IPS-NIHi7 (cell line): Measurements from ENCODE around the gene BSN.

ENCODE experiments used
- DNase-seq: peaks from one replicate; pipeline ENCODE4 v3.0.0; 2012; ENCODE audit warnings: mixed read lengths; ENCODE audit errors: extremely low spot score

BSN gene, protein sequence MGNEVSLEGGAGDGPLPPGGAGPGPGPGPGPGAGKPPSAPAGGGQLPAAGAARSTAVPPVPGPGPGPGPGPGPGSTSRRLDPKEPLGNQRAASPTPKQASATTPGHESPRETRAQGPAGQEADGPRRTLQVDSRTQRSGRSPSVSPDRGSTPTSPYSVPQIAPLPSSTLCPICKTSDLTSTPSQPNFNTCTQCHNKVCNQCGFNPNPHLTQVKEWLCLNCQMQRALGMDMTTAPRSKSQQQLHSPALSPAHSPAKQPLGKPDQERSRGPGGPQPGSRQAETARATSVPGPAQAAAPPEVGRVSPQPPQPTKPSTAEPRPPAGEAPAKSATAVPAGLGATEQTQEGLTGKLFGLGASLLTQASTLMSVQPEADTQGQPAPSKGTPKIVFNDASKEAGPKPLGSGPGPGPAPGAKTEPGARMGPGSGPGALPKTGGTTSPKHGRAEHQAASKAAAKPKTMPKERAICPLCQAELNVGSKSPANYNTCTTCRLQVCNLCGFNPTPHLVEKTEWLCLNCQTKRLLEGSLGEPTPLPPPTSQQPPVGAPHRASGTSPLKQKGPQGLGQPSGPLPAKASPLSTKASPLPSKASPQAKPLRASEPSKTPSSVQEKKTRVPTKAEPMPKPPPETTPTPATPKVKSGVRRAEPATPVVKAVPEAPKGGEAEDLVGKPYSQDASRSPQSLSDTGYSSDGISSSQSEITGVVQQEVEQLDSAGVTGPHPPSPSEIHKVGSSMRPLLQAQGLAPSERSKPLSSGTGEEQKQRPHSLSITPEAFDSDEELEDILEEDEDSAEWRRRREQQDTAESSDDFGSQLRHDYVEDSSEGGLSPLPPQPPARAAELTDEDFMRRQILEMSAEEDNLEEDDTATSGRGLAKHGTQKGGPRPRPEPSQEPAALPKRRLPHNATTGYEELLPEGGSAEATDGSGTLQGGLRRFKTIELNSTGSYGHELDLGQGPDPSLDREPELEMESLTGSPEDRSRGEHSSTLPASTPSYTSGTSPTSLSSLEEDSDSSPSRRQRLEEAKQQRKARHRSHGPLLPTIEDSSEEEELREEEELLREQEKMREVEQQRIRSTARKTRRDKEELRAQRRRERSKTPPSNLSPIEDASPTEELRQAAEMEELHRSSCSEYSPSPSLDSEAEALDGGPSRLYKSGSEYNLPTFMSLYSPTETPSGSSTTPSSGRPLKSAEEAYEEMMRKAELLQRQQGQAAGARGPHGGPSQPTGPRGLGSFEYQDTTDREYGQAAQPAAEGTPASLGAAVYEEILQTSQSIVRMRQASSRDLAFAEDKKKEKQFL (N-terminal part only)

DNA sequence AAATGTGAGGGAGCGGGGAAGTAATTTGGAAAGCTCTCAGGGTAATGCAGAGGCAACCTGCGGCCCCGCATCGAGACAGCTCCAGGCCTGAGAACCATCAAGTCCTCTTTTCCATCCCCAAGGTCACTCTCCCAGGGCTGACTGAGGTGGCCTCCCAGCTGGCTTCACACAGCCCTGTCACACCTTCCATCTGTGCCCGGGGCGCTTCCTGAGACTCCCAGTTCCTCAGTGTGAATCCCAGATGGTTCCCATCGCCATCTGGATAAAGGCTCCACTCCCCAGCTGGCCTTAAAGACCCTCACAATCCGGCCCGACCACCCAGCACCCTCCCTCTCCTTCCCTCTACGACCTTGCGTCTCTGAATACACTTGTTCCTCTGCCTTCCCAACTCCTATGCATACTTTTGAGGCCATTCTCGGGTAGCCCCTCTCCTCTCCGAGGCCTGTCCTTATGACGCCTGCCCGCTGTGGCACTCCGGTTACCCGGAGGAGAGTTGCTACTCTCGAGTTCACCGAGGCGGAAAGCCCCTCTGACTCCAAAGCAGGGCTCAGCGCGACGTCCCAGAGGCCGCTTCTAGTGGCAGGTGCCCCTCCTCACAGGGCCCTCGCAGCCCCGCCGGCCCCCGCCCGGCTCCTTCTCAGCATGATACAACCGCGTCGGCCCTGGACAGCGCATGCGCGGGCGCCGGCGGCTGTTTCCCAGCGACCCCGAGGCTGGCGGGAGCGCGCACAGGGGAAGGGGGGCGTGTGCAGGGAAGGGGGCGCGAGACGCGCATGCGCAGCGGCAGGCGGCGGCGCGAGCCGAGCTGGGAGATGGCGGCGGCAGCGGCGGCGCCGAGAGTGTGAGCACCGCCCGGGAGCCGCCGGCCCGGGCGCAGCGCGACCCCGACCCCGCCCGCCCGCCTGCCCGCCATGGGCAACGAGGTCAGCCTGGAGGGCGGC lies at the start of gene BSN:
BSN (plus strand) TSS at position 786 of the 941 bp plus-strand sequence; CDS start at position 912, 126 bp downstream.
- peak; percentile 100 for DNase-seq

DNA sequence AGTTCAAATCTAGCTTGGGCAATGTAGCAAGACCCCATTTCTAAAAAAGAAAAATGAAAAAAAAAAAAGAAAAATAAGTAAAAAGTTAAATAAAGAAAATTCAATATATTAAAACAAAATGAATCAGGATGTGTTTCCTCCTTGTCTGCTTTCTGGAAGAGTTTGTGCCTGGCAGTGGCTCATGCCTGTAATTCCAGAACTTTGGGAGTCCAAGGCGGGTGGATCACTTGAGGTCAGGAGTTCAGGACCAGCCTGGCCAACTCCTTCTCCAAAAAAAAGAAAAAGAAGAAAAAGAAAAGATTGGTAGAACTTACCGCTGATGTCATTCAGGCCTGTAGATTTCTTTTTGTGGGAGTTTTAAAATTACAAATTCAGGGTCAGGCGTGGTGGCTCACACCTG lies 47.4 kb upstream of the BSN start:
- DNase-seq, result no peak

DNA sequence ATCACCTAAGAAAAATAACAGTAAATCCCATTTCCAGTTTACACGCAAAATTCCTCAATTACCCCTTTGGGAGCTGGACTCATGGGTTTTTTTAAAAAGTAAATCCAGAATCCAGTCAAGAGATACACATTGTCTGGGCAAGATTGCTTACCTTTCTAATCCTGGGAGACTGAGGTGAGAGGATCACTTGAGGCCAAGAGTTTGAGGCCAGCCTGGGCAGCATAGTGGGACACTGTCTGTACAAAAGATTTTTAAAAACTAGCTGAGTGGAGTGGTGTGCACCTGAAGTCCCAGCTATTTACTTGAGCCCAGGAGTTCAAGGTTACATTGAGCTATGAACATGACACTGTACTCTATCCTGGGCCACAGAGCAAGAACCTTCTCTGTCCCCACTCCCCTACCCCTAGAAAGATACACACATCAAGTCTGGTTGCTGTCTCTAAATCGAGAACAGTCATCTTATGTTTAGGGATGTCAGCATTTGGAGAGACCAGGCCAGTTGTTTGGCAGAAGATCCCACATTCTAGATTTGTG lies 45.2 kb upstream of the BSN start:
- DNase-seq, result no peak

DNA sequence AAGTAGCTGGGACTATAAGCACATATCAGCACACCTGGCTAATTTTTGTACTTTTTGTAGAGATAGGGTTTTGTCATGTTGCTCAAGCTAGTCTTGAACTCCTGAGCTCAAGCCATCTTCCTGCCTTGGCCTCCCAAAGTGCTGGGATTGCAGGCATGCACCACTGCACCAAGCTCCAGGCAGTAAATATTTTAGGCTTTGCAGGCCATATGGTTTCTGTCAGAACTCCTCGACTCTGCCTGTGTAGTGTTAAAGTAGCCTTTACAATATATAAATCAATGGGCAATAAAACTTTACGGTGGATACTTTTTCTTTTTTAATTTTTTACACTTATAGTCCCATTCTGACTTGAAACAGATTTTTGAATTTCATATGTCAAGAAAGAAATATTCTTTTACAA lies 42.6 kb upstream of the BSN start:
- no peak for DNase-seq

DNA sequence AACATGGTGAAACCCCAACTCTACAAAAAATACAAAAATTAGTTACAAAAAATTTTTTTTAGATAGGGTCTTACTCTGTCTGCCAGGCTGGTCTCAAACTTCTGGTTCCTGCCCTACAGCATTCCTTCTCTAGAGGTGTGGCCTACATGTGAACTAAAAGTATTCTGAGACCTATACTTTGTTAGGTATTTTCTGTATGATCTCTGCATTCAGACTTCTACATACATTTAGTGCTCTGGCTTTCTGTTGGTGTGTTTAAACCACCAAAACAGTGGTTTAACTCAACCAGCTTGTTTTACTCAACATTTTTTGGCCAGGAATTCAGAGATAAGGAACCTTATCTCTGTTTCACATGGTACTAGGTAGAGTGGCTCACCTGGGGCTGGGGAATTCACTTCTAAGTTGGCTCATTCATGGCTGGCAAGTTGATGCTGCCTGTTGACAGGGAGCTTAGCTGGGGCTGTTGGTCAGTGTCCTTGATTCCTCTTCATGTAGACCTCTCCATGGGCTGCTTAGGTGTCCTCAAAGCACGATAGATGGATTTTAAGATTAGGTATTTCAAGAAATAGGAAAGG lies 41.4 kb upstream of the BSN start:
- no peak for DNase-seq

DNA sequence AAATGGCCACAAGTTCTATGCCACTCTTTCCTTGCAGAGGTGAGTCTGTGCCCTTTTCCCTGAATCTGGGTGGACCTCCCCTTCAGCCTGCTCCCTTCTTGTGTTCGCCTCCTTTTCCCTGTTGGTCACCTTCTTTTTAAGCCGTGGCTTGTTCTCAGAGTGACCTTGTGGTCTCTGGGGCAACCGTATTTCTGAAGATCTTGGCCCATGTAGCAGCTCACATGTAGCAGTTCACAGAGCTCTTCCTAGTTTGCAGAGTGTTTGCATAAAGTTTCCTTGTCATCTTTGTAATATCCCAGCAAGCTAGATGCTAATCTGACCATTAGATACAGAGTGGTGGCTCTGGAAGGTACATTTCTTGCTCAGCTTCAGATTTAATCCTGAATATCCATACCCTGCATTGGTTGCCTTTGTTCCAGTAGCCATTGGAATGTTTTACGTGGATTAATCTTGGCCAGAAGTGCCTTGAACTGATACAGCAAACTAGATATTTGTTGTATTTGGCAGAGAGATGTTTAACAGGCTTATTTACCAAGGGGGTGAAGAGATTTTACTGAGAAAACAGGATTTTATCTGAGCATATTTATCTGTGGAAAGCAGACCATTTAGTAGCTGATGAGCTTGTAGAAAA lies 40.7 kb upstream of the BSN start:
- no peak for DNase-seq

DNA sequence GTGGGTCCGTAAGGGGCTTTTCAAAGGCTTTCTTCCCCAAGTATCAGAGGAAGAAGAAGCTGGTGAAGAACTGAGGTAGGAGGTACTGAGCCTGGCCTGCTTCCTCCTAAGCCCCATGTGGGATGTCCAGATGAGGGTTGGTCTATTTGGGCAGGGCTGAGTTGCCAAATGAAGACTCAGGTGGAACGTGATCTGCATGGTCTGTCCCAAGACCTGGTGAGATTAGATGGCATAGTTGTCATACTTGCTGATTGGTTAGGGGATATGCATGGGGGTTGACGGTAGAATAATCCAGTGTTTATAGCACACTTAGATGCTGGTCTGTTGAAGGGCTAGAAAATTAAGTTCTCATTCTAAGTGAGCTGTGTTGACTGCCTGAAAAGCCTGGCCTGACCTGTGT lies 36.3 kb upstream of the BSN start:
- DNase-seq, result no peak

DNA sequence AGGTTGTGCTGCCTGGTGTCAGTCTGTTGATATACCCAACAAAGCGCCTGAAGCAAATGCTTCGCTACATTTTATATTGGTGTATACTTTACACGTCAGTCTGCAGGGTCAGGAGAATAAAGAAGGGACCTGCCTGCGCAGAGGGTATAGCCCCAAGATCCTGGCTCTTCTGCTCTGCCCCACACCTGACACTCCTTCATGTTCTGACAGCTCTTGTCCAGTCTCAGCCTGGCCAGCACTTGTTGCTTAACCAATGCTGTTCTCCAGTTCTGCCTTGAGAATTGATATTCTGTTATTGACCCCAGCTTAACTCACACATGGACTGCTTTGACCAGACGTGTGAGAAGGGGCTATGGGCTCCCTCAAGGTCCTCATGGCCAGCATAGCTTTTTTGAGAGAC lies 35.8 kb upstream of the BSN start:
- no peak for DNase-seq

DNA sequence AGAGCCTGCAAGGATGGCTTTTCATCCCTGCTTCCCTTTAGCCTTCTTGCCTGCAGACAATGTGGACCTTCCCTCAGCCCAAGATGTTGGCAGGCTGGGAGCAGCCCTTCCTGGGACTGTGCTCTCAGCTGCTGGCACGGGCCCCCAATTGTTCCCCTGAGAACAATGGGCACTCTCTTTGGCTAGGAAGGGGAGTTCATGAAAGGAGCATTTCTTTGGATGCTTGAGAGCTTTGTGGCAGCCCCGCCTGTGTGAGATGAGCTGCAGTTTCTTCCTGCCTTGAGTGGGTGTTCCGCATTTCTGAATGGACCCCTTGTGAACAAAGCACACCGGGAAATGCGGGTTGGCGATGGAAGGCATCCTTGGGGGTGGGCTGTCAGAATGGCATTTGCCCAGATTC lies 35.0 kb upstream of the BSN start:
- no peak for DNase-seq

DNA sequence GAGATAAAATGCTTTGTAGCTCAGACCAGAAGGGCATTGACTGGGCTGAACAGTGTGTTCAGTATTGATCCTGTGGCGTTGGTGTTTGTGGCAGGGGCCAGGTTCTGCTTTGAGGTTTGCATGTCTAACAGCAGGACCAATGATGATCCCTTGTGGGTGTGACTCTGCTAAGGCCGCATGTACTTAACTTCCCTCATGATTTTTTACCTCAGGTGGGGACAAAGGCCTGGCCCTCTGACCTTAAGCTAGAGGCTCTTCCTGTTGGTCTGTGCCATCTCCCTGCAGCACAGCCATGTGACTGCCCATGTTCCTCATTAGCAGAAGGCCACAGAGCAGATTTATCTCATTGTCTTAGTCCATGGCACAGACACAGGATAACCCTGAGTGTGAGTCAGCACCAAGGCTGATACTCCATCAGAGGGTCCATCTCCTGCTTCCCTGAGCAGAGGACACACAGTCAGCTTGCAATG lies 34.3 kb upstream of the BSN start:
- no peak for DNase-seq

DNA sequence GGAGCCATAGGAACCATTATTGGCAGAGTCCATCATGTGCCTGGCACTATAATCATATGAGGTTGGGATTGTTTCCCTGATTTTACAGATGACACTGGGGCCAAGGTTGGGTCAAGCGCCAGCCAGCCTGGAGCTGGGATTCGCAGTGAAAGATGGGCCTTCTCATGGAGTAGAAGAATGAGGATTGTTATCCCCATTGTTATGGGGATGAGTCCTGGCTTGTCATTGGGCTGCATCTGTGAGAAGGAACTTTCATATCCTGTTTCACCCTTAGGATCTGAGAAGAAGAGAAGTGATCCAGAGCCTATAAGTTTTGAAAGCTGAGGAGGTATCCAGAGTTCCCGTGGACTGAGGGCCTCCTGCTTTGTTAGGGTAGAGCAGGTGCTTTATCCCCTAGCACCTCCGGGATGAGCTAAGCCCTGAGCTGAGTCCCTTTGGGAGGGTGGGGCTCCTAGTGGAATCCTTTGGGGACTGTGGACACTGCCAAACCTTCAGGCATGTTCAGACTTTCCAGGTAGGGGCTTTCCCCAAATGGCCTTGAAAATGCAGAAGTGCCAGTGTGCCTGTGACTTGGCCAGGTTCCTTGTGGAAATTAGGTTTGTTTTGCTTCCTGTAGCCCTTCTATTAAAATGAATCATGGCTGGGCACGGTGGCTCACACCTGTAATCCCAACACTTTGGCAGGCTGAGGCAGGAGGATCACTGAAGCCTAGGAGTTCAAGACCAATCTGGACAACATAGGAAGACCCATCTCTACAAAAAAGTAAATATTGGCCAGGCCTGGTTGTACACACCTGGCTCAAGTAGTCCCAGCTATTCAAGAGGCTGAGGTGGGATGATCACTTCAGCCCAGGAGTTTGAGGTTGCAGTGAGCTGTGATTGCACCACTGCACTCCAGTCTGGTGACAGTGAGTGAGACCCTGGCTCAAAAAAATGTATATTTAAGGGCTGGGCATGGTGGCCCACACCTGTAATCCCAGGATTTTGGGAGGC lies 30.2 kb upstream of the BSN start:
- DNase-seq, result no peak

DNA sequence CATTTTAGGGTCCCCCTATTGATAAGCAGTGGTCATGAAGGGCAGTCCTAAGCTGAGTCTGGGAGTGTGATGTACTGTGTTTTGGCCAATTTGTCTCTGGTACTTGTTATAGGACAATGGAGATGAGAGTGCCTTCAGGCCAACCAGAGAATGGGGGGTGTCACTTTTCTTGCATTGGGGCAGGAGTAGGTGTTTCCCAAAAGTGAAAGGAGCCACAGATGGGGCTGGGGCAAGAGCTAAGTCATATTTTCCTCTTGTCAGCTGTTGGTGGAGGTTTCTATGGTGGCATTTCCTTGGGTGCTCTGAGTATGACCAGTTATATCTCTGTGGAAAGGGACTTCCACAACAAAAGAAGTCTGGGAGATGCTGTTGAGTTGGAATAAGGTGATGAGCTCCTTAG lies 24.7 kb upstream of the BSN start:
- DNase-seq, result no peak

DNA sequence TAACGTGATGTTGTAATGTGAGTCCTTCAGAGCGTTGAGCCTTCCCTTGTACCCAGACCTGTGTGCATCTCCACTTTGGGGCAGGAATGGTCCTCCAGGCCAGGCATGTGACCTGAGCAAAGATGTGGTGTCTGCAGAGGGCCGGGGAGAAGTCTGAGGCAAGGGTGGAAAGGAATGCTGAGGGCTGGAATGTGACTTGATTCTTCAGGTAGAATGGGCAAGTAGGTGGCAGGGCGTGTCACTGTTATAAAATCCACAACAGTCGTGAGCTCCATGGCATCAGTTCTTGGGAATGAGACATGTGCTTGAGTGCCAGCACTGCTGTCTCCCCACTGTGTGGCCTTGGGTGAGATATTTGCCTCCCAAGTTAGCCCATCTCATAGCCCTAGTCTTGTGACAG lies 24.0 kb upstream of the BSN start:
- DNase-seq, result no peak

DNA sequence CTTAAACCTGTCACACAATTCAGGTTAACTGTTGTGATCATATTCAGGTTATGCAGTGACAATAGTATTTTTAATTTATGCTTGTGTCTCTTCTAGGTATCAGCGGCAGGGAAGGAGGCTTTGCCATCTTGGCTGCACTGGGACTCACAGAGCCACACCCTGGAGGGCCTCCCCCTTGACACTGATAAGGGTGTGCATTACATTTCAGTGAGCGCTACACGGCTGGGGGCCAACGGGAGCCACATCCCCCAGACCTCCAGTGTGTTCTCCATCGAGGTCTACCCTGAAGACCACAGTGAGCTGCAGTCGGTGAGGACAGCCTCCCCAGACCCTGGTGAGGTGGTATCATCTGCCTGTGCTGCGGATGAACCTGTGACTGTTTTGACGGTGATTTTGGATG lies 23.6 kb upstream of the BSN start:
- DNase-seq, result no peak

DNA sequence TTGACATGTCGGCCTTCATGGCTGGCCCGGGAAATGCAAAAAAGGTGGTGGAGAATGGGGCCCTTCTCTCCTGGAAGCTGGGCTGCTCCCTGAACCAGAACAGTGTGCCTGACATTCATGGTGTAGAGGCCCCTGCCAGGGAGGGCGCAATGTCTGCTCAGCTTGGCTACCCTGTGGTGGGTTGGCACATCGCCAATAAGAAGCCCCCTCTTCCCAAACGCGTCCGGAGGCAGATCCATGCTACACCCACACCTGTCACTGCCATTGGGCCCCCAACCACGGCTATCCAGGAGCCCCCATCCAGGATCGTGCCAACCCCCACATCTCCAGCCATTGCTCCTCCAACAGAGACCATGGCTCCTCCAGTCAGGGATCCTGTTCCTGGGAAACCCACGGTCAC lies 23.1 kb upstream of the BSN start:
- DNase-seq, result no peak

DNA sequence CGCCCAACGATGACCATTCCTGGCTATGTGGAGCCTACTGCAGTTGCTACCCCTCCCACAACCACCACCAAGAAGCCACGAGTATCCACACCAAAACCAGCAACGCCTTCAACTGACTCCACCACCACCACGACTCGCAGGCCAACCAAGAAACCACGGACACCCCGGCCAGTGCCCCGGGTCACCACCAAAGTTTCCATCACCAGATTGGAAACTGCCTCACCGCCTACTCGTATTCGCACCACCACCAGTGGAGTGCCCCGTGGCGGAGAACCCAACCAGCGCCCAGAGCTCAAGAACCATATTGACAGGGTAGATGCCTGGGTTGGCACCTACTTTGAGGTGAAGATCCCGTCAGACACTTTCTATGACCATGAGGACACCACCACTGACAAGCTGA lies 22.6 kb upstream of the BSN start:
- no peak for DNase-seq

DNA sequence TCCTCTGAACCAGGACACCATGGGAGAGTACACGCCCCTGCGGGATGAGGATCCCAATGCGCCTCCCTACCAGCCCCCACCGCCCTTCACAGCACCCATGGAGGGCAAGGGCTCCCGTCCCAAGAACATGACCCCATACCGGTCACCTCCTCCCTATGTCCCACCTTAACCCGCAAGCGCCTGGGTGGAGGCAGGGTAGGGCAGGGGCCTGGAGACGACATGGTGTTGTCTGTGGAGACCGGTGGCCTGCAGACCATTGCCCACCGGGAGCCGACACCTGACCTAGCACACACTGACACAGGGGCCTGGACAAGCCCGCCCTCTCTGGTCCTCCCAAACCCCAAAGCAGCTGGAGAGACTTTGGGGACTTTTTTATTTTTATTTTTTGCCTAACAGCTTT lies 21.2 kb upstream of the BSN start:
- no peak for DNase-seq

DNA sequence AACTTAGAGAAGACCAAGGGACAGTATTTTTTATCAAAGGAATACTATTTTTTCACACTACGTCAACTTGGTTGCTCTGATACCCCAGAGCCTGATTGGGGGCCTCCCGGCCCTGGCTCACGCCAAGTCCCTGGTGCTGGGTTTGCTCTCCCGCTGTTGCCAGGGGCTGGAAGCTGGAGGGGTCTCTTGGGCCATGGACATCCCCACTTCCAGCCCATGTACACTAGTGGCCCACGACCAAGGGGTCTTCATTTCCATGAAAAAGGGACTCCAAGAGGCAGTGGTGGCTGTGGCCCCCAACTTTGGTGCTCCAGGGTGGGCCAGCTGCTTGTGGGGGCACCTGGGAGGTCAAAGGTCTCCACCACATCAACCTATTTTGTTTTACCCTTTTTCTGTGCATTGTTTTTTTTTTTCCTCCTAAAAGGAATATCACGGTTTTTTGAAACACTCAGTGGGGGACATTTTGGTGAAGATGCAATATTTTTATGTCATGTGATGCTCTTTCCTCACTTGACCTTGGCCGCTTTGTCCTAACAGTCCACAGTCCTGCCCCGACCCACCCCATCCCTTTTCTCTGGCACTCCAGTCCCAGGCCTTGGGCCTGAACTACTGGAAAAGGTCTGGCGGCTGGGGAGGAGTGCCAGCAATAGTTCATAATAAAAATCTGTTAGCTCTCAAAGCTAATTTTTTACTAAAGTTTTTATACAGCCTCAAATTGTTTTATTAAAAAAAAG lies 20.3 kb upstream of the BSN start:
- DNase-seq, result no peak
